Measurements from ENCODE around the gene P2RX6.

The P2RX6 gene

DNA sequence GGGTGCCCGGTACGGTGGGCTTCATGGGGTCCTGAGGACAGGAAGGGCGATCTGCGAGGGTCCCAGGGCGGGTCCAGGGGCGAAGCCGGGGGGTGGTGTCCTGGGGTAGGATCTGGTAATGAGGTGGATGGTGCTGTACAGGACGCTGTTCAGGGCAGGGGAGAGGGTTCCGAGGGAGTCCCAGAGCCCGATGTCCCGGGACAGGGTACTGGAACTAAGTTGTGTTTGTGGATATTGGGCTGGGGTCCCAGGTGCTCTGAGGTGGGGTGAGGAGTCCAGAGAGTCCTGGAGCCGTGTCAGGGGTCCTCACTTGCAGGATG lies 32.4 kb upstream of the P2RX6 start:
- in situ Hi-C loops (cut with HindIII; ENCODE audit: low pct_unique_long_range_greater_than_20kb, low sequenced_read_pairs) = no loop called here
- DNase-seq (ENCODE audit: low read depth in 1 of 2, low spot score in 1 of 2) = no peak
- no peak for TF ChIP-seq JUND (IDR thresholded peaks at IDR 0.05; ENCODE audit: low read depth)

DNA sequence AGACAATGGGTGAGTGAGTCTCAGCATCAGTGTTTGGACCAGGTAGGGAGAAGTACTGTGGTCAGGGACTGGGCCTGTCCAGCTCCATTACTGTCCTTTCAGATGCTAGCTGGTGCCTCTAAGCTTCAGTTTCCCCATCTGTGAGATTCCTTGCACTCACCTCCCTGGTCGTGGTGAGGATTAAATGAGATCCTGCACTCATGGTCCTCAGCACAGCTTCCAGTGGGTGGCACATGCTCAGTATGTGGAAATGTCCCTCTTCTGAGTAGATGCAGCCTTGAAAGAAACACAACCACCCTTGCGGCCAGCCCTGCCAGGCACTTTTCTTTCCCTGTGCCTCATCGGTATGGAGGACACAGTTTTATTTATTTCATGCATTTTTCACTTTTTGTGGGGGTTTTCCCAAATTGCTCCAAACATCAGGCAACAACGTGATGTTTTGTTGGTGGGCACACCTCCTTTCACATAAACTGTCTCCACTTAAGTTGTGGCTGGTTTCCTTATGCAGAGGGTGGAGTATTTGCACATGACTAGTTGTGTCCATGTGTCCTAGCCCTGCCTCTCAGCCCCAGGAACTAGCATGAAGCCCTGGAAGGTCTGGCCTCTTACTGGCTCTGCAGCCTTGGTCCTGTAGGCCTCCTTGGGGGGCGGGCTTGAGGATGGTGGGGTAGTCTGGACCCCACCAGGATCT lies 31.7 kb upstream of the P2RX6 start:
- in situ Hi-C loops (cut with HindIII; ENCODE audit: low pct_unique_long_range_greater_than_20kb, low sequenced_read_pairs) = no loop called here
- TF ChIP-seq JUND (IDR thresholded peaks at IDR 0.05; ENCODE audit: low read depth) = no peak
- DNase-seq (ENCODE audit: low read depth in 1 of 2, low spot score in 1 of 2) = no peak

DNA sequence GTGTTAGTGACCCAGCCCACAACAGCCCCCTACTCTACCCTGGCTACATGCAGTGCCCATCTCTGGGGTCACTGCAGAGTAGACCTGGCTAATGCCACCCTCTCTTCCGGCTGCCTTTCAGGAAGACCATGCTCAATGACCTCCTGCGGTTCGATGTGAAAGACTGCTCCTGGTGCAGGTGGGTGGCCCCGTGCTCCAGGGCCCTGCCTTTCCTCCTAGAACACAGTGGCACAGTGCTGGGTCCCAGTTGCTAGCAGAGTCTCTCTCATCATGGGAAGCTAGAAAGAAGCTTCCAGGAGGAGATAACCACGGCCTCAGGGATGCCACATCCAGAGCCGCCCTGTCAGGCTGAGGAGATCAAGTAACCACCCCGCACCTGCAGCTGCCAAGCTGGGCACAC lies 29.2 kb upstream of the P2RX6 start:
- TF ChIP-seq JUND (IDR thresholded peaks at IDR 0.05; ENCODE audit: low read depth) = no peak
- DNase-seq (ENCODE audit: low read depth in 1 of 2, low spot score in 1 of 2) = no peak
- in situ Hi-C loops (cut with HindIII; ENCODE audit: low pct_unique_long_range_greater_than_20kb, low sequenced_read_pairs) = no loop called here

DNA sequence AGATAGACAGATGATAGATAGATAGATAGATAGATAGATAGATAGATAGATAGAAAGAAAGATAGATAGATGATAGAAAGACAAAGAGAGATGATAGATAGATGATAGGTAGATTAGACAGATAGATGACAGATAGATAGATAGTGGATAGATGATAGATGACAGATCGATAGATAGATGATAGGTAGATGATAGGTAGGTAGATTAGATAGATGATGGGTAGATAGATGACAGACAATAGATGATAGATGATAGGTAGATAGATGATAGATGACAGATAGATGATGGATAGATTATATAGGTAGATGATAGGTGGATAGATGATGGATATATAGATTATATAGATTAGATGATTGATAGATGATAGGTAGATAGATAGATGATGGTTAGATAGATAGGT lies 28.6 kb upstream of the P2RX6 start:
- no peak for DNase-seq (ENCODE audit: low read depth in 1 of 2, low spot score in 1 of 2)
- in situ Hi-C loops (cut with HindIII; ENCODE audit: low pct_unique_long_range_greater_than_20kb, low sequenced_read_pairs) = no loop called here
- no peak for TF ChIP-seq JUND (IDR thresholded peaks at IDR 0.05; ENCODE audit: low read depth)

GRCh38 chr22:20987375-20987774 lies 27.6 kb upstream of the P2RX6 start:
- DNase-seq (ENCODE audit: low read depth in 1 of 2, low spot score in 1 of 2) = no peak
- in situ Hi-C loops (cut with HindIII; ENCODE audit: low pct_unique_long_range_greater_than_20kb, low sequenced_read_pairs) = no loop called here
- no peak for TF ChIP-seq JUND (IDR thresholded peaks at IDR 0.05; ENCODE audit: low read depth)

- in situ Hi-C loops (cut with HindIII; ENCODE audit: low pct_unique_long_range_greater_than_20kb, low sequenced_read_pairs) = no loop called here
- TF ChIP-seq JUND (IDR thresholded peaks at IDR 0.05; ENCODE audit: low read depth) = no peak
- DNase-seq (ENCODE audit: low read depth in 1 of 2, low spot score in 1 of 2) = no peak
Measured at GRCh38 chr22:20988573-20989322, 26.2 kb upstream of the P2RX6 start.

GRCh38 chr22:20989323-20990138 lies 25.4 kb upstream of the P2RX6 start:
- in situ Hi-C loops (cut with HindIII; ENCODE audit: low pct_unique_long_range_greater_than_20kb, low sequenced_read_pairs) = no loop called here
- no peak for DNase-seq (ENCODE audit: low read depth in 1 of 2, low spot score in 1 of 2)
- TF ChIP-seq JUND (IDR thresholded peaks at IDR 0.05; ENCODE audit: low read depth) = no peak

GRCh38 chr22:20990184-20991180 lies 24.5 kb upstream of the P2RX6 start:
- no peak for TF ChIP-seq JUND (IDR thresholded peaks at IDR 0.05; ENCODE audit: low read depth)
- in situ Hi-C loops (cut with HindIII; ENCODE audit: low pct_unique_long_range_greater_than_20kb, low sequenced_read_pairs) = no loop called here
- DNase-seq (ENCODE audit: low read depth in 1 of 2, low spot score in 1 of 2) = no peak

- no peak for TF ChIP-seq JUND (IDR thresholded peaks at IDR 0.05; ENCODE audit: low read depth)
- DNase-seq (ENCODE audit: low read depth in 1 of 2, low spot score in 1 of 2) = no peak
- in situ Hi-C loops (cut with HindIII; ENCODE audit: low pct_unique_long_range_greater_than_20kb, low sequenced_read_pairs) = no loop called here
Measured at GRCh38 chr22:20991252-20992055, 23.5 kb upstream of the P2RX6 start.

- in situ Hi-C loops (cut with HindIII; ENCODE audit: low pct_unique_long_range_greater_than_20kb, low sequenced_read_pairs) = no loop called here
- no peak for TF ChIP-seq JUND (IDR thresholded peaks at IDR 0.05; ENCODE audit: low read depth)
- no peak for DNase-seq (ENCODE audit: low read depth in 1 of 2, low spot score in 1 of 2)
Measured at GRCh38 chr22:20992056-20992442, 22.9 kb upstream of the P2RX6 start.

All from T47D (cell line).